ENCODE results near the gene BTLA.
"Not testable (repeated sequence)": the region's sequence is repeated elsewhere in the genome, so short reads cannot be mapped to it uniquely, and the experiment has no call there.

Gene BTLA

GRCh38 chr3:112446343-112446742 lies 52.9 kb downstream of the BTLA start:
- ATAC-seq, result no peak
- no peak for DNase-seq

- ATAC-seq (no peak), DNase-seq (no peak)
These were observed 53.4 kb downstream of the BTLA start for GRCh38 chr3:112445839-112446238.

GRCh38 chr3:112437146-112438022 lies 61.9 kb downstream of the BTLA start:
- ATAC-seq, result peak; percentile 77
- DNase-seq, result no peak

GRCh38 chr3:112429960-112430359 lies 69.3 kb downstream of the BTLA start:
- DNase-seq (no peak), ATAC-seq (no peak)

- no peak for ATAC-seq
These were observed 72.1 kb downstream of the BTLA start for GRCh38 chr3:112427123-112427522.

GRCh38 chr3:112425858-112426750 lies 73.2 kb downstream of the BTLA start:
- DNase-seq, result no peak
- ATAC-seq, result no peak

More at GRCh38 chr3:112427123-112427522, 72.1 kb downstream of the BTLA start:
- no peak for DNase-seq

- no peak for DNase-seq
- no peak for ATAC-seq
These were observed 73.9 kb downstream of the BTLA start for GRCh38 chr3:112425382-112425781.

- ATAC-seq, result no peak
- DNase-seq, result no peak
These were observed 74.9 kb downstream of the BTLA start for GRCh38 chr3:112424394-112424793.

- not testable (repeated sequence) for ATAC-seq, DNase-seq
These were observed 76.4 kb downstream of the BTLA start for GRCh38 chr3:112422921-112423320.

- not testable (repeated sequence) for ATAC-seq, DNase-seq
These were observed 80.7 kb downstream of the BTLA start for GRCh38 chr3:112418526-112418925.

- no peak for ATAC-seq
These were observed 81.5 kb downstream of the BTLA start for GRCh38 chr3:112417696-112418318.

GRCh38 chr3:112416391-112417212 lies 82.7 kb downstream of the BTLA start:
- no peak for DNase-seq
- no peak for ATAC-seq

More at GRCh38 chr3:112417696-112418318, 81.5 kb downstream of the BTLA start:
- DNase-seq, result no peak

- no peak for ATAC-seq
- DNase-seq, result no peak
These were observed 83.9 kb downstream of the BTLA start for GRCh38 chr3:112415390-112415789.
